ENCODE results near the gene GPR152.
A peak's percentile ranks its signal among the peaks of the same experiment; 100 is the strongest.
"Not testable (repeated sequence)": the region's sequence is repeated elsewhere in the genome, so short reads cannot be mapped to it uniquely, and the experiment has no call there.

The GPR152 gene

DNA sequence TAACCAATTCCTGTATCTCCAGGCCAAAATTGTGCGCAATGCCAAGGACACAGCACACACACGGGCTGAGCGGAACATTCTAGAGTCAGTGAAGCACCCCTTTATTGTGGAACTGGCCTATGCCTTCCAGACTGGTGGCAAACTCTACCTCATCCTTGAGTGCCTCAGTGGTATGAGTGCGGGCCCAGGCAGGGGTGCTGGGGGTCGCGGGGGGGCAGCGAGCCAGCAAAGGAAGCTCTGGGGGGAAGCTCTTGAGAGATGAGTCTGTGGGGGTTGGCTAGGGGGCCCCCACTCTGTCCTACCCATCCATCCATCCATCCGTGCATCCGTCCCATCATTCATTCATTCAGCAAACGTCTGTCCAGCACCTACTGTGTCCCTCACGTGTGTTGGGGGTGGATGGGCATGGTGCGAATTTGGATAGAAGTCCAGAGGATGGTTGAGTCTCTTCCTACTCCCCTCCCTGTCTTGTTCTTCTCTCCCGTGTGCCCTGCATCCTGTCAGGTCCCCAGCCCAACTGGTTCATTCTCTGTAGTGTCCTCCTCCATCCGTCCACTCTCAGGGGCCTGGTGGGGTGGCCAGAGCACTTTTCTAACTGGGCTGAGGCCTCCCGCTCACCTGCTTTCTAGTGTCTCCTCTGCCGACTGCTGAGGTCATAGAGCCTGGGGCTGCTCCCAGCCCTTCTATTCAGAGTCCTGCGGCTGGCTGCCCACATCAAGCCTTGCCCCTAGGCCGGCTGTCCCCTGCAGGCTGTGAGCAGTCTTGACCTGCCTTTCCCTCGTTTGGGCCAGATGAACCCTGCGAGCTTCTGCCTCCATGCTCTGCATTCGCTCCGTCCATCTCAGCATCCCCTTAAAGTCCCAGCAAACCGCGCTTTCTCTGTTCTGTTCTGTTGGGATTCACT, 20.9 kb downstream of the GPR152 start:
- DNase-seq = no peak
- Histone ChIP-seq H3K9me3 (ENCODE audit: severe bottlenecking) (no peaks in the 10 kb centered on the region), H3K27ac (no peak overlapping the region), H3K4me3 (ENCODE audit: low read depth, low read length) (no peak overlapping the region), H3K27me3 (ENCODE audit: insufficient read depth, low read depth, severe bottlenecking) (no peaks in the 10 kb centered on the region), H3K36me3 (peaks cover 68% of the 10 kb centered on the region)
- TF ChIP-seq, protein P1, sequence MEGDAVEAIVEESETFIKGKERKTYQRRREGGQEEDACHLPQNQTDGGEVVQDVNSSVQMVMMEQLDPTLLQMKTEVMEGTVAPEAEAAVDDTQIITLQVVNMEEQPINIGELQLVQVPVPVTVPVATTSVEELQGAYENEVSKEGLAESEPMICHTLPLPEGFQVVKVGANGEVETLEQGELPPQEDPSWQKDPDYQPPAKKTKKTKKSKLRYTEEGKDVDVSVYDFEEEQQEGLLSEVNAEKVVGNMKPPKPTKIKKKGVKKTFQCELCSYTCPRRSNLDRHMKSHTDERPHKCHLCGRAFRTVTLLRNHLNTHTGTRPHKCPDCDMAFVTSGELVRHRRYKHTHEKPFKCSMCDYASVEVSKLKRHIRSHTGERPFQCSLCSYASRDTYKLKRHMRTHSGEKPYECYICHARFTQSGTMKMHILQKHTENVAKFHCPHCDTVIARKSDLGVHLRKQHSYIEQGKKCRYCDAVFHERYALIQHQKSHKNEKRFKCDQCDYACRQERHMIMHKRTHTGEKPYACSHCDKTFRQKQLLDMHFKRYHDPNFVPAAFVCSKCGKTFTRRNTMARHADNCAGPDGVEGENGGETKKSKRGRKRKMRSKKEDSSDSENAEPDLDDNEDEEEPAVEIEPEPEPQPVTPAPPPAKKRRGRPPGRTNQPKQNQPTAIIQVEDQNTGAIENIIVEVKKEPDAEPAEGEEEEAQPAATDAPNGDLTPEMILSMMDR (IDR thresholded peaks at IDR 0.05; ENCODE audit: low read depth, low read length) = no peak

DNA sequence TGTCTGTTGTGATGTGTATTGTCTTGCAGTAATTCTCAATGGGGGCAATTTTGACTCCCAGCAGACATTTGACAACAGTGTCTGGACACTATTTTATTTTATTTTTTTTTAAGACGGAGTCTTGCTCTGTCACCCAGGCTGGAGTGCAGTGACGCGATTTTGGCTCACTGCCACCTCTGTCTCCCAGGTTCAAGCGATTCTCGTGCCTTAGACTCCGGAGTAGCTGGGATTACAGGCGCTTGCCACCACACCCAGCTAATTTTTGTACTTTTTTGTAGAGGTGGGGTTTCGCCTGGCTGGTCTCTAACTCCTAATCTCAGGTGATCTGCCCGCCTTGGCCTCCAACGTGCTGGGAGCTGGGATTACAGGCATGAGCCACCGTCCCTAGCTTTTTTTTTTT, 22.8 kb downstream of the GPR152 start:
- no peak overlapping the region for H3K4me3 ChIP-seq (ENCODE audit: low read depth, low read length)
- no peak overlapping the region for H3K27ac ChIP-seq
- TF ChIP-seq, protein P1 (IDR thresholded peaks at IDR 0.05; ENCODE audit: low read depth, low read length) = no peak

DNA sequence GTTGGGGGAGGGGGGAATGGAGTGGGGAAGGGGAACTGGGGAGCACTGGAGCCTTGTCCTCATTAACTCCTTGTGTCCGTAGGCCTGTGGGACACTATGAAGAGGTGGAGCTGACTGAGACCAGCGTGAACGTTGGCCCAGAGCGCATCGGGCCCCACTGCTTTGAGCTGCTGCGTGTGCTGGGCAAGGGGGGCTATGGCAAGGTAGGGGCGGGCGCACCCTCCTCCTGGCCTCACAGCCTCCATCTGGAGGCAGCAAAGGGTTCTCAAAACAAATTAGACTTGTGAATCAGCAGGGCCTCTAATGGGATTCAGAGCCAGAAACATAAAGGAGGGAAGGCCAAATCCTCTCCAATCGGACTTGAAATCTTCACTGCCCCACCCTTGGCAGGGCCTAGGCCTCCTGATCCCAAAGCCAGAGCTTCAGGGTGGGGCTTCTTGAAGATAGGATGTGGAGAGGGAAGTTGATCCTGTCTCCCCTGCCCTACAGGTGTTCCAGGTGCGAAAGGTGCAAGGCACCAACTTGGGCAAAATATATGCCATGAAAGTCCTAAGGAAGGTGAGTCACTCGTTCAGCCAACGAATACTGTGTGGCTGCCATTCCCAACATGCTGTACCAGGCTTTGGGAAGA, 23.4 kb downstream of the GPR152 start:
- Histone ChIP-seq H3K36me3 (peaks cover 47% of the 10 kb centered on the region), H3K9me3 (ENCODE audit: severe bottlenecking) (no peaks in the 10 kb centered on the region), H3K4me3 (ENCODE audit: low read depth, low read length) (peak overlapping the region; percentile 81), H3K27ac (peak overlapping the region; percentile 79; the same call in 1 of the 2 replicates), H3K27me3 (ENCODE audit: insufficient read depth, low read depth, severe bottlenecking) (no peaks in the 10 kb centered on the region)
- no peak for DNase-seq
- TF ChIP-seq, protein P1 (IDR thresholded peaks at IDR 0.05; ENCODE audit: low read depth, low read length) = no peak

More for the DNA sequence above, 22.8 kb downstream of the GPR152 start:
- Histone ChIP-seq H3K27me3 (ENCODE audit: insufficient read depth, low read depth, severe bottlenecking) (no peaks in the 10 kb centered on the region), H3K36me3 (peaks cover 52% of the 10 kb centered on the region), H3K9me3 (ENCODE audit: severe bottlenecking) (no peaks in the 10 kb centered on the region)
- no peak for DNase-seq

DNA sequence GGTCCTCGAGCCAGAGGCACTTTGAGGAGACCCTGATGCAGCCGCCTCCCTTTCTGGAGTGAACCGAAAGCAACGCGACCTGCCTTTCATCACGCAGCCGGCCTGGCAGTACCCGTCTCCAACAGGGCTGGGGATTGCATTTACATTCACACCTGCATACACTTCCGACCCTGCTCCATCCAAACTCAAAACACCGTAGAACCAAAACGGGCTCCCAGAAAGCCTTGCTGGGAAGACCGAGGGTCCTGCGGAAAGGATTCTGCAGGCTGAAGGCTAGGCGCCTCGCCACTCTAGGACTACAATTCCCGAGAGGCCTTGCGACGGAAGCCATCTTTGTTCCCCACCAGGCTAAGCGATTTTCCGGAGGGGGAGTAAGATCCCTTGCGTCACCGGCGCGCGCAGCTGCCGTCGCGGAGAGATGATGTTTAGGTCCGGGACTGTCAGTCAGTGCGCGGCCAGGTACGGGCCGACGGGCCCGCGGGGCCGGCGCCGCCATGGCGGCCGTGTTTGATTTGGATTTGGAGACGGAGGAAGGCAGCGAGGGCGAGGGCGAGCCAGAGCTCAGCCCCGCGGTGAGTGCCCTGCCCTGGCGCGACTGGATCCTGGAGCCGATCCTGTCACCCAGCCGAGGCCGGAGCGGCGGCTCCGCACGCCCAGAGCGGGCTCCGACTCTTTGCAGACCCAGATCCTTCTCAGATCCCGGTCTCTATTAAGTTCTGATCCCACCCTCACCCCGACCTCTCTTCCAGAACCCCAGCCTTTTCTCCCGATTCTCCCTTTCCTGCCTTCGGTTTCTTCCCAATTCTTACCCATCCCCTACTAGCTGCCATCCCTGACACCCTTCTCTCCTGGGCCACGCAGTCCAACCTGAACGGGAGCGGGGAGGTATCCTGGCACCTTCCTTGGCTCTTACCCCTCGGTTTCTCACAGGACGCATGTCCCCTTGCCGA, 24.2 kb downstream of the GPR152 start, which contains the start of gene RPS6KB2:
Gene RPS6KB2, plus strand, starts transcription at position 443 of the 950 bp plus-strand sequence. Its CDS starts 52 bp downstream, at position 495.
- Histone ChIP-seq H3K9me3 (ENCODE audit: severe bottlenecking) (no peaks in the 10 kb centered on the region), H3K27ac (peak within 1 kb of the TSS; percentile 79), H3K36me3 (peaks cover 38% of the 10 kb centered on the region), H3K27me3 (ENCODE audit: insufficient read depth, low read depth, severe bottlenecking) (no peaks in the 10 kb centered on the region), H3K4me3 (ENCODE audit: low read depth, low read length) (peak within 1 kb of the TSS; percentile 81)
- TF ChIP-seq, protein P1 (IDR thresholded peaks at IDR 0.05; ENCODE audit: low read depth, low read length) = no peak
- peak; percentile 98 for DNase-seq

DNA sequence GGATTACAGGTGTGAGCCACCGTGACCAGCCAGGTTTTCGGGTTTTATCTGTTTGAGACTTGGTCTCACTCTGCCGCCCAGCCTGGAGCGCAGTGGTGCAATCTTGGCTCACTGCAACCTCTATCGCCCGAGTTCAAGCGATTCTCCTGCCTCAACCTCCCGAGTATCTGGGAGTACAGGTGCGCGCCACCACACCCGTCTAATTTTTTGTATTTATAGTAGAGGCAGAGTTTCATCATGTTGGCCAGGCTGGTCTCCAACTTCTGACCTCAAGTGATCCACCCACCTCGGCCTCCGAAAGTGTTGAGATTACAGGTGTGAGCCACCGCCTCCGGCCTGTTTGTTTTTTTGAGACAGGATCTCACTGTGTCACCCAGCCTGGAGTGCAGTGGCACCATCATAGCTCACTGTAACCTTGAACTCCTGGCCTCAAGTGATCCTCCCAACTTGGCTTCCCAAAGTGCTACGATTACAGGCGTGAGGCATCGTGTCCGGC, 25.1 kb downstream of the GPR152 start:
- Histone ChIP-seq H3K36me3 (peaks cover 29% of the 10 kb centered on the region), H3K27ac (peak overlapping the region; percentile 79; the same call in 1 of the 2 replicates)
- not testable (repeated sequence) for H3K4me3 ChIP-seq (ENCODE audit: low read depth, low read length); H3K27me3 ChIP-seq (ENCODE audit: insufficient read depth, low read depth, severe bottlenecking); DNase-seq; H3K9me3 ChIP-seq (ENCODE audit: severe bottlenecking)

Data from WERI-Rb-1 (cell line).